Posterior vena cava (tissue), 2 donors: ENCODE measurements around the gene RBM46. TPM values are rescaled to one million over a fixed set of nuclear protein-coding genes. Genes with fewer than 3 reads are reported as not detected.
"Not testable (repeated sequence)": the region's sequence is repeated elsewhere in the genome, so short reads cannot be mapped to it uniquely, and the experiment has no call there.

Source experiments
- DNase-seq: peaks from one replicate; pipeline ENCODE4 v3.0.0-alpha.2; 2020; ENCODE audit warnings: low spot score
- intact Hi-C, 2 donors: fragments of 100-400 bp; cut with DNase I; formaldehyde crosslinking; loops; one replicate each; pipeline versions ENCODE4 v1.14.1 to v1.14.2; 2022 to 2023
- total RNA-seq, 2 donors: library from RNA; stranded (reverse); fragmentation: NEBNext Ultra II Directional; extraction: Animal tissue kit (Norgen Biotek cat#: 25700); gene quantifications; one replicate each; pipeline ENCODE4 v1.2.1, GENCODE V29; 2021
- donor health status: DM: yes; HTN: yes; CAD: no.
- donor health status: DM: yes; HTN: yes; CAD: no.

Gene RBM46
- total RNA-seq, 2 donors from 2014 or later, result not detected

- DNase-seq, result no peak
- intact Hi-C loops, result loop anchor here in 1 of 2 donors (5.0 kb wide), 1 partner anchor 369 kb away; no protein-coding TSS in a partner anchor
Measured at GRCh38 chr4:154818230-154818629, 37.2 kb downstream of the RBM46 start.

- intact Hi-C loops, result no loop called here
- no peak for DNase-seq
Measured at GRCh38 chr4:154822775-154823174, 41.7 kb downstream of the RBM46 start.

- intact Hi-C loops, result no loop called here
- no peak for DNase-seq
Measured at GRCh38 chr4:154836030-154836429, 55.0 kb downstream of the RBM46 start.

- intact Hi-C loops, result no loop called here
- no peak for DNase-seq
Measured at GRCh38 chr4:154836513-154836912, 55.4 kb downstream of the RBM46 start.

- no peak for DNase-seq
- intact Hi-C loops, result no loop called here
Measured at GRCh38 chr4:154838155-154838554, 57.1 kb downstream of the RBM46 start.

- intact Hi-C loops, result no loop called here
- no peak for DNase-seq
Measured at GRCh38 chr4:154838694-154839093, 57.6 kb downstream of the RBM46 start.

- no peak for DNase-seq
- intact Hi-C loops, result no loop called here
Measured at GRCh38 chr4:154854362-154854761, 73.3 kb downstream of the RBM46 start.

GRCh38 chr4:154858166-154858565 lies 77.1 kb downstream of the RBM46 start:
- no peak for DNase-seq
- intact Hi-C loops, result loop anchor here in 1 of 2 donors (5.0 kb wide), 1 partner anchor 391 kb away; no protein-coding TSS in a partner anchor

GRCh38 chr4:154868414-154869194 lies 87.5 kb downstream of the RBM46 start:
- no peak for DNase-seq
- intact Hi-C loops, result no loop called here

- DNase-seq, result no peak
Measured at GRCh38 chr4:154869301-154869700, 88.2 kb downstream of the RBM46 start.

GRCh38 chr4:154872198-154872597 lies 91.1 kb downstream of the RBM46 start:
- intact Hi-C loops, result no loop called here
- no peak for DNase-seq

More at GRCh38 chr4:154869301-154869700, 88.2 kb downstream of the RBM46 start:
- intact Hi-C loops, result no loop called here

- intact Hi-C loops, DNase-seq: not testable (repeated sequence)
Measured at GRCh38 chr4:154874049-154874448, 93.0 kb downstream of the RBM46 start.

- intact Hi-C loops, result no loop called here
Measured at GRCh38 chr4:154877110-154877760, 96.2 kb downstream of the RBM46 start.

More at GRCh38 chr4:154877110-154877760, 96.2 kb downstream of the RBM46 start:
- DNase-seq, result peak; percentile 47

Other genes starting within 250 kb of the RBM46 start
- 10 to 100 TPM; 66.8 to 69.5 TPM for gene PLRG1, start 230.9 kb upstream of the RBM46 start, total RNA-seq
- gene FGB, start 218.3 kb upstream of the RBM46 start, total RNA-seq, result 1 to 10 TPM in 1 of 2 donors, not detected in 1; 1.5 TPM
- 1 to 10 TPM in 1 of 2 donors, not detected in 1; 1.6 TPM for gene FGA, start 190.5 kb upstream of the RBM46 start, total RNA-seq
- gene FGG, start 168.6 kb upstream of the RBM46 start, total RNA-seq, result under 1 TPM in 1 of 2 donors, not detected in 1; 0.88 TPM
- gene LRAT, start 37.3 kb upstream of the RBM46 start, total RNA-seq, result under 1 TPM in 1 of 2 donors, not detected in 1; 0.10 TPM